Amygdala (tissue), 56 donors: Measurements from ENCODE around the gene FBXO4.
"Not testable (repeated sequence)": the region's sequence is repeated elsewhere in the genome, so short reads cannot be mapped to it uniquely, and the experiment has no call there.

Experiments used
- DNase-seq, 56 donors: peaks; one replicate each; lab custom pipeline; 2025; lab: John Stamatoyannopoulos, UW

The FBXO4 gene

DNA sequence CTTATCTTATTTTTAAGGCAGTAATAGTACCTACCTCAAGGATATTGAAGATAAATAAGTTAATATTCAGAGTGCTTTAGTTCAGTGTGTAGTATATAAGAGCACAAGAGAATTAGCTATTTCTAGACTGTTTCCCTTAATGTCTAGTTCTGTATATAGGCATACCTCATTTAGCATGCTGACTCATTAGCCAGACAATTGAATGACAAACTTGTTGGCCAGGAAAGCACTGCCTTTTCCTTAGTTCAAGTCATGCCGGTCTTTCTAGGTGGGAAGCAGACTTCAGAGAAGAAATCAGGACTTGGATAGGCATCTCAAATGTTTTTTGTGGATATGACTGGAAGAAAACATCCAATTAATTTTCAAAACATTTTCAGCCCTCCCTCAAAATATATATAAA, 3.2 kb upstream of the FBXO4 start:
- DNase-seq = no peak

- no peak for DNase-seq
Measured at GRCh38 chr5:41924526-41924871, 582 bp upstream of the FBXO4 start.

DNA sequence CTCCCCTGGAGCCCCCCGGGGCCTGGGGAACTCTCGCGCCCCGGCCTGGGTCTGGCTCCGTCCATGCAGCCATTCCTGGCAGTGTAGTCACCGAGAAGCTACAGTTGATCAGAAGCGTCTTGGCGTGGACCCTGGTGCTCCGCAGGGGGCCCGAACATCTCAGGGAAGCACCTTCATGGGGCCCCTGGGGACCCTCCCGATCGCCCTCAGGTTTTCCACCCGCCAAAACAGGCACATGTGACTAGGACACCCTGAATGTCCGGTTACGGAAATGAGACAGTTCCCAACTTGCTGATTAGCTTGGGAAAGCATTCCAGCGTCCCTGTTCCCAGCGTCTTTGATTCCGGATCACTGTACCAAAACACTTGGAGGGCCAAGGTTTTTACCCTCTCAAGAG, 472 bp downstream of the FBXO4 start:
- DNase-seq = peak in 20 of 56 donors; percentile 6 to 65 (median 32)

DNA sequence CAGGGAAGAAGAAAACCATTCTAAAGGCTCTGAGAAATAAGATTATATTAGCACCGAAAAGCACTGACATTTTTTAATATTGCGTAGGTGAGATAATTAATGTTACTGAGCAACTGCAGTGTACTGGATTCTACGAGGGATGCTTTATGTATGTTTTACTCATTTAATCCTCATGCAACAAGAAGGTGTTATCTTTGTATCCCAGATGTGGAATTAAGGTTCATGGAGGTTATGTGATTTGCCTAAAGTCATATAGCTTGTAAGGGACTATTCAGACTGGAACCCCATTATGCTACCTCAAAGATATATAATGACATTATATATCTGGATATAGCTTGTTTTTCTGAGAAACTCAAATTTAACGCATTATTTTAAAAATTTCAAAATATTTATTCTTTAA, 2.5 kb downstream of the FBXO4 start:
- DNase-seq = no peak

GRCh38 chr5:41929035-41929434, 4.0 kb downstream of the FBXO4 start:
- no peak for DNase-seq

DNA sequence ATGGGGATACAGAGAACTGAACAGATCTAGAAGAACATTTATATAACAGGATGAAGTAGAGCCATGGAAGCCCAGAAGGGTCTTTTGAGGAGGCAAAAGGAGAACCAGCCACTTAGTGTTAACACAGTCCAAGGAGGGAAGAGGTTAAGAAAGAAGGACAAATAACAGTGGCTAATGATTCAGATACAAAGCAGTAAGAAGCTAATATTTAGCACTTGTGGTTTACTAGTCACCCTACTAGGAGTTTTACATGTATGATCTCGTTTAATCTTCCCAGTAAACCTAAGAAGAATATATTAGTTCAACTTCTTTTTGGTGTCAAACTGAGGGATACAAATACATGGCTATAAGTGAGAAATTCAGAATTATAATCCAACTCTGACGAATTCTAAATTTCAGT, 7.7 kb downstream of the FBXO4 start:
- no peak for DNase-seq

DNA sequence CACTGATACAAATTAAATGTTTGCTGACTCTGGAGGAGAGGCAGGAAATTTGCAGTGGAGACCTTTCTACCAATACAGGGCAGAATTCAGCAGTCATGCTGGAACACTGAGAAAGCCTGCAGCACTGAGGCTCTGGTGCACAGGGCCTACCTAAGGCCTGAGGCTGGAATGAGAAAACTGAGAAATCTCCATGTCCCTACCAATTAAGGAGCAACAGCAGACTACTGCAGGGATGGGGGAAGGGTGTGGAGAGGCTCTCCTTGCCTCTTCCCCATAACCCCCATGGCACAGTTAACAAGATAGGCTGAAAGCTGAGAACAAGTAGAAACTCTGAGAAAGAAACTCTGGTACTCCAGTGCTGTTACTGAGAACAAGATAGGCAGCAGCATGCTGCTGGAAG, 10.5 kb downstream of the FBXO4 start:
- DNase-seq = no peak

- DNase-seq = no peak
Measured at GRCh38 chr5:41940641-41941040, 15.6 kb downstream of the FBXO4 start.

DNA sequence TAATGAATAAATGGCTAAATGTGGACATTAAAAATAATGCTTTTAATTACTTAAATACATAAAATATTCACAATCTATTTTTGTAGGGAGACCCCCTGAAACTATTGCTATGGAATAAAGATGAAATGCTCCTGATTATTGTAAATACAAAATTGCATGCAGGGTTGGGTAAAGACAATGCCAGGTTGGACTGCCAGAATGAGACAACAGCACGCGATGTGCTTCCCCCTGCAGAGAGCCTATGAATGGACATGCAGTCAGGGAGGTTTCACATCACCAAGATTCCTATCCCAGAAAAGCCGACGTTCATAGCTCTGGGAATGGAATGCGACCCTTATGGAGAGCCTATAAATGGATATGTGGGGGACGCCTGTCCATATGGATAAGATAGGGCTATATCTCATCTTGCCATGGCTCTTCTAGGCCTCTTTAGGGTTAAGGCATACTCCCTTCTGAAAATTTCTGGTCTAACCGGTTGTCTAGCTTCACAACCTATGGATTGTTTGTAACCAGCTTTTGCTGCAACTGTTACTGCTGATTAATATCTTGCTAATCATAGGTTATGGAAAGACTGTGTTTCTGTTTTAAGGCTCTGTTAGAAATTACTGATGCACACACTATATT, 20.4 kb downstream of the FBXO4 start:
- not testable (repeated sequence) for DNase-seq

DNA sequence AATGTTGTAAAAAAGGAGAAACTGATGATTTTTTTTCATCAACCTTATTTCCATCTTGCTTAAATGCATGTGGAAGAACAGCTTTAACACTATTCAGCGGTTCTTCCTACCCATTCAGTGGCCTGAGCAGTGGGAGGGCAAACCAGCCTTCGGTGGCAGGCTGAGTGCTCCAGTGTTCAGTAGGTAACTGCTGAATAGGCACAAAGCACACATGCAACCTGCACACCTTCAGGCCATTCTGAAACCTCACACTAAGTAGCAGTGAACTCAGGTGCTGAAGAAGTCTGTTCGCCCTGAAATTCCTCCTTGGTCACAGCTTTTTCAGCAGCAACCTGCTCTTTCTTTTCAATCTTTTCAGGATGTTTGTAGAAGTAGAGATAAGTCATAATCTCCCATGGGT, 26.1 kb downstream of the FBXO4 start:
- no peak for DNase-seq

- DNase-seq = no peak
Measured at GRCh38 chr5:41954286-41954685, 29.2 kb downstream of the FBXO4 start.

- DNase-seq = no peak
Measured at GRCh38 chr5:41955432-41956024, 30.4 kb downstream of the FBXO4 start.

DNA sequence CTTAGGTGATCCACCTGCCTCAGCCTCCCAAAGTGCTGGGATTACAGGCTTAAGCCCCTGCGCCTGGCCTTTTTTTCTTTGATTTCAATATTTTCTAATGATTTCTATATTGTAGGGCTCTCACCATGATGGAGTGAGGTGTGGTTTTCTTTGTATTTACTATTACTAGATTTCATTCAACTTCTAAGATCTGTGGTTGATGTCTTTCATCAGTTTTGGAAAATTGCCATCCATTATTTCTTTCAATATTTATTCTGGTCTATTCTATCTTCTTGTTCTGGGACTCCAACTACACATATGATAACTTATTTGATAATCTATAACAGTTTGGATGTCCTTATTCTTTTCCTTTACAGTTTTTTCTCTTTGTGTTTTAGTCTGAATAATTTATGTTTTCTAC, 31.9 kb downstream of the FBXO4 start:
- no peak for DNase-seq

GRCh38 chr5:41960481-41960880, 35.4 kb downstream of the FBXO4 start:
- DNase-seq = no peak

DNA sequence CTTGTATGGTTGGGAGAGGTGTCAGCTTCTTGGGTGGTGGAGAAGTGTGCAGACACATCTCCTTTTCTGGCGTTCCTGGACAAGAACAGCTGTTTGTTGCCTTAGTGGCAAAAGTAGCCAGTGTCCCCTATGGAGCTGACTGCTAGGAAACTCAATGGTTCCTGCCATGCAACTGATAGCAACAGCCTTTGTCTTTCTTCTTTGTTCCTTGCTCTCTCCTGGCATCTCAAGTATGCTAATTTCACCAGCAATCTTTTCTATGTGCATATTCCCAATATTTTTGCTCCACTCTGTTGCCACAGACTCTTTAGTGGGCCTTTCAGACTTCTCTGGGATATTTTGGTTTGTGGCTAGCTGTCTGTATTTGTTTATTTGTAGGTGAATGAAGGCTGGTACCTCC, 36.7 kb downstream of the FBXO4 start:
- no peak for DNase-seq

GRCh38 chr5:41962491-41962890, 37.4 kb downstream of the FBXO4 start:
- DNase-seq = no peak

DNA sequence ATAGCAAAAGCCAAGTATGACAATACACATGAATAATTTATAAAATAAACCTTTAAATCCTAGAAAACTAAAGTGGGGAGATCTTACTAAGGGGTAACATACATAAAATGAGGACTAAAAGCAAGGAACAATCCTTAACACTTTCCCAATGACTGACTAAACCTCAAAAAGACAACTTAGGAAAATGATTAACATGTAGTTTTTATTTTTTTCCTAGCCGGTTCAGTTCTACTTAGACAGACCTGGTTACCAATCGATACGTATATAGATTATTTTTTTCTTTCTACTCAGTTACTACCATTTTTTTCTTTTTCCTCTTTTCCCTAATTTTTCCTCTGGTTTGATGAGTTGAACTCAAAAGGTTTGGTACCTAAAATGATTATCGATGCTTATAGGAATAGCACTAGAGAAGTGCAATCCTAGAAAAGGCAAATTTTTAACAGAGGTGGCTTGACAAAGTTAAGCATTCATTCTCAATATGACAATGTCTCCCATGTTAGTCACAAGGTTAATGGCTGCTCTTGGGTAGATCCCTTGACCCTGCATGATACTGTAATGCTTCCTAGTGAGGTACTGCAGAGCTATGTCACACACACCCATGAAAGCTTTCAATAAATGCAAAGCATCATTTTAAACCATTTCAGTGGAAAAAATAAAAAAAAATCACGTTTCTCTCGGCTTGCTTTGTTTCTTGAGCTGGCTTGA, 41.5 kb downstream of the FBXO4 start:
- no peak for DNase-seq

GRCh38 chr5:41967401-41967800, 42.3 kb downstream of the FBXO4 start:
- DNase-seq = no peak

GRCh38 chr5:41968153-41968723, 43.2 kb downstream of the FBXO4 start:
- peak in 1 of 56 donors; percentile 1 for DNase-seq

GRCh38 chr5:41973087-41973486, 48.0 kb downstream of the FBXO4 start:
- no peak for DNase-seq

- DNase-seq = no peak
Measured at GRCh38 chr5:41973887-41974286, 48.8 kb downstream of the FBXO4 start.

- no peak for DNase-seq
Measured at GRCh38 chr5:41978676-41979075, 53.6 kb downstream of the FBXO4 start.
